Activated CD8-positive, alpha-beta memory T cell treated with anti-CD3 and anti-CD28 coated beads for 24 hours (primary cell): Measurements from ENCODE around the gene TET2.
A peak's percentile ranks its signal among the peaks of the same experiment; 100 is the strongest.
"Not testable (repeated sequence)": the region's sequence is repeated elsewhere in the genome, so short reads cannot be mapped to it uniquely, and the experiment has no call there.

Source experiments
- DNase-seq: peaks from one replicate; pipeline ENCODE4 v3.0.0-alpha.2; 2020

Gene TET2

DNA sequence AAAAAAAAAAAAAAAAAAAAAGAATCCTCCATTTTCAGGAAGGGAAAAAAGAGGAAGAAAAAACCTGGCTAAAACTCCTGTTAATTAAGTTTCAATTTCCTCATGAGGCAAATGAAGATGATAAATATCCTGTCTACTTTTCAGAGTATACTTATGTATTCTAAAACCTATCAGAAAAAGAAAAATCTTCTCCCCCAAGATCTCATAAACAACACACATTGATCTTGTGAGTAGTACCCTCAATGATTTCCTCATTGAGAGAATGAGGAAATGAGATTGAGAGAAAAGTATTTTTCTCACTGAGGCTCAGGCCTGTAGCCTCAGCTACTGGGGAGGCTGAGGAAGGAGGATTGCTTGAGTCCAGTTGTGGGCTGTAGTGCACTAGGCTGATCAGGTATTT lies 146.7 kb downstream of the TET2 start:
- DNase-seq, result no peak

DNA sequence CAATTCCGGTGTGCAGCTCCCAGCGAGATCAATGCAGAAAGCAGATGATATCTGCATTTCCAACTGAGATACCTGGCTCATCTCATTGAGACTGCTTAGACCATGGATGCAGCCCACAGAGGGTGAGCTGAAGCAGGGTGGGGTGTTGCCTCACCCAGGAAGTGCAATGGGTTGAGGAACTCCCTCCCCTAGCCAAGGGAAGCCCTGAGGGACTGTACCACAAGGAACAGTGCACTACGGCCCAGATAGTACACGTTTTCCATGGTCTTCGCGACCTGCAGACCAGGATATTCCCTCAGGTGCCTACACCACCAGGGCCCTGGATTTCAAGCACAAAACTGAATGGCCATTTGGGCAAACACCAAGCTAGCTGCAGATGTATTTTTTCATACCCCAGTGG lies 150.0 kb downstream of the TET2 start:
- no peak for DNase-seq

DNA sequence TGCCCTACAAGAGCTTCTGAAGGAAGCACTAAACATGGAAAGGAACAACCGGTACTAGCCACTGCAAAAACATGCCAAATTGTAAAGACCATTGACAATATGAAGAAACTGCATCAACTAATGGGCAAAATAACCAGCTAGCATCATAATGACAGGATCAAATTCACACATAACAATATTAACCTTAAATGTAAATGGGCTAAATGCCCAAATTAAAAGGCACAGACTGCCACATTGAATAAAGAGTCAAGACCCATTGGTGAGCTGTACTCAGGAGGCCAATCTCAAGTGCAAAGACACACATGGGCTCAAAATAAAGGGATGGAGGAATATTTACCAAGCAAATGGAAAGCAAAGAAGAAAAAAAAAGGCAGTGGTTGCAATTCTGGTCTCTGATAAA lies 152.4 kb downstream of the TET2 start:
- DNase-seq, result not testable (repeated sequence)

DNA sequence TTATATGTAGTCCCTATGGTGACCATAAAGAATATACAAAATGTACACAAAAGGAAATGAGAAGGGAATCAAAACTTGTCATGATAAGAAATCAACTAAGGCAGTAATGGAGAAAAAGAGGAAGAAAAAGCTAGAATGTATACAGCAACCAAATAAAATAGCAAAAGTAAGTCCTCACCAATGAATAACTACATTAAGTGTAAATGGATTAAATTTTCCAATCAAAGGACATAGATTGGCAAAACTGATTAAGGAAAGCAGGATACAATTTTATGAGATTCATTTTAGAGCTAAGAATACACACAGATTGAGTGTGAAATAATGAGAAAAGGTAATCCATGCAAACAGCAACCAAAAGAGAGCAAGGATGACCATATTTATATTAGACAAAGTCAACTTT lies 157.4 kb downstream of the TET2 start:
- no peak for DNase-seq

DNA sequence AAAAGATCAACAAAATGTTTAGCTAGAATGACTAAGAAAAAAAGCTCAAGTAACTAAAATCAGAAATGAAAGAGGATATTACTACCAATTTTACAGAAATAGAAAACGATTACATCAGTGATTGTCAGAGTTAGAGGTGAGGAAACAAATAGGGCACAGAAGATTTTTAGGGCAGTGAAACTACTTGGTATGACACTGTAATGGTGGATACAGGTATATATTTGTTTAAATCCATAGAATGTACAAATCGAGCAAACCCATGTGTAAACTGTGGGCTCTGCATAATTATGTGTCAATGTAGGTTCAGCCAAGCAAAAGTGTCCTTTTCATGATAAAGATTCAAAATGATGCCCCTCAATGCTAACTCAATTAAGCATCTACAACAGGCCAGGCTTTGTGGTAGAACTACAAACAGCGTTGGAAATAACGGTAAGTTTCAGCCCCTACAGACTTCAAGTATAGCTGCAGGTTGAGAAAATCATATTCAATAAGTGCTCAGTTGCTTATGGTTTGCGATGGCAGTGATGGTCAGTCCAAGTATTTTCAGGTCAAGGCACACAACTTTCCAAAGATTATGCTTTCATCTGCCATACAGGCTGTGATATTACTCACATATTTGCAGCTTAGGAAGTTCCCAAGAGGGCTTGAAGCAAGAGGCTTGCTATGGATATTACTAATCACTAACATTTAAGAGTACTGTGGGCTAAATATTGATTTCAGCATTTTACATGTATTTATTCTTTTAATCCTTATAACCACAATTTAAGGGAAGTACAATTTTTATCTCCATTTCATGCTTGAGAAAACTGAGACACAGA lies 158.6 kb downstream of the TET2 start:
- no peak for DNase-seq

DNA sequence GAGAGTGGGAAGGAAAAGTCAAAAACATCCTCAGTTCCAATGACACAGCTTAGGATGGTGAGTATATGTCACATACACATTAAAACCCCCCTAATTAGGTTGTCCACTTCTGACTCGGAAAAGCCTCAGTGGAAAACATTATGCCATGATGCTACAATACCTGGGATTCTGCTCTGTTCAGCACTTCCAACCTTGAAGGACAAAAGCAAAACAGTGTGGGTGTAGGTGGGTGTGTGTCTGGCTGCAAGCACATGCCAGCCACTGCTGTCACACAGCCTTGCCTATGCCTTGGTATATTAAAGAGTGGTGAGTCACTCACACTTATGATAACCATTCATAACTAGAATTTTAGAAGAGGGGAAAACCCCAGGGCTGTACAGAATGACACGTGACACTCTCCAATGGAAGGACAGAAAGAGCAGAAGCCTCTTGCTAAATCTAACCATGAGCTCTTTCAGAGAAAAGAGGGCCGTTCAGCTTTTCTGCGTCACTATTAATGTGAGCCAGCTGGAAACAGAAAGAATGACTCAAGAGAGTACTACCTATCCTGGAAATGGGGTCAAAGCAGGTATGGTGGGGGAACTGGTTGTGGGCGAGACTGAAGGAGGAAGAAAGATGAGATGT lies 159.6 kb downstream of the TET2 start:
- peak; percentile 75 for DNase-seq

DNA sequence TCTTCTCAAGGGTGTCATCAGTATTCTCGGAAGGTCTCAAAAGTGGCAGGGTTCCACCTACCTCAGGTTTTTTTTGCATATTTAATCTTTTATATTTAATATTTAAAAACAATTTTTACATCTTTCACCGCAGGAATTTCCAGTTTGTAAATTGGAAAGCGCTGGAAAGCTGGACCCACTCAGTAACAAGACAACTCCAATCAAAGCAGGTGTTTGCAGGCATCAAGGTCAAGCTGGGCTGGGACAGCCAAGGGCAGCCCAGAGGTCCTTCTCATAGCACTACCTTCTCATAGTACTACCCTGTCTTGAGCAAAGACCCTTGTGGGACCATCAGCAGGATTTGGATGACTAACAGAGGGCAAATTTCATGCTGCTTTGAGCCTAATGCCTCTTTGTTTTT lies 160.1 kb downstream of the TET2 start:
- no peak for DNase-seq

DNA sequence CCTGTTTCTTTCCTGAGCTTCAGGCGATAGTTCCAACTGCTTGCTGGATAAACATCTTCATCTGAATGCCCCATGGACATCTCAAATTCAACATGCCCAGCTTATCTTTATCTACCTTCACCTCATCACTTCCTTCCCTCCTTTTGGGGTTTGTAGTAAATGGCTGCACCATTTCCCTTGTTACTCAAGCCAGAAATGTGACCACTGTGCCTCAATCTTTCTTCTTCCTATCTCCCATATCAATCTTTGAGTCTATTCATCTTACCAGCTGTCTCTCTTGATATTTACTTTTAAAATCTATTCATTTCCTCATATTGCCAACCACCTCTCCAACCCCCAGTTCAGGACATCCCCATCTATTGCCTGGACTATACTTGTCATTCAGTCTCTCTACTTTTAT lies 171.8 kb downstream of the TET2 start:
- no peak for DNase-seq

DNA sequence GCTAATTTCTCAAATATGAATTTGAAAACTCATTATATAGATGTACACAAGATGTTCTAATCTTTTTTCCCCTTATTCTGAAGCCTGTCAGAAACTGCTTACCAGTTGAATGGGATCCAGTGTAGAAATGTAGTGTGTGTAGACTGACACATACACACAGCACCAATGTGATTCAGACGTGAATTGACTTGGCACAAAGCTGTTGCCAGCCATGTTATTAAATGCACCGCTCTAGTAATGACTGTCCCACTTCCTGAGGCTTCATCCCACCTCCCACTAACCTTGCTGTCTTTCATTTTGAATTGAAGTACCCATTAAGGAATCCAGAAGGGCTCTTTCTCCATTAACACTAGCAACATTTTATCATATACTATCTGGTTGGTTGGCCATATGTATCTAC lies 180.5 kb downstream of the TET2 start:
- no peak for DNase-seq

DNA sequence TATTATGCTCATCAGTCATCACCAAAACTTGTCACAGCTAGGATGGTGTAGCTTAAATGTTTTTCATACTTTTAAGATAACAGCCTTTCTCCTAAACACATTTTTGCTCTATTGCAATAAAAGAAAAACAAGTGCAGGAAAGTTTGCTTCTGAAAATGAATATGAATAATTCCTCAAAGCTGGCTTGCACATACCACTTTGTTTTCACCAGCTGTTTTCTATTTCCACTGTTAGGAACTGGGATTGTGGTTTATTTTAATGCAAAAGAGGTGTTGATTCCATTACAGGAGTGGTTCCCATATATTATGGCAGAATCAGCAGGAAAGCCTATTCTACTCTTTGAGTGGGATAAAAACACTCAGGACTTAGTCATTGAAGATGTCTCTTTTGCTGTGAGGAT lies 181.3 kb downstream of the TET2 start:
- no peak for DNase-seq

DNA sequence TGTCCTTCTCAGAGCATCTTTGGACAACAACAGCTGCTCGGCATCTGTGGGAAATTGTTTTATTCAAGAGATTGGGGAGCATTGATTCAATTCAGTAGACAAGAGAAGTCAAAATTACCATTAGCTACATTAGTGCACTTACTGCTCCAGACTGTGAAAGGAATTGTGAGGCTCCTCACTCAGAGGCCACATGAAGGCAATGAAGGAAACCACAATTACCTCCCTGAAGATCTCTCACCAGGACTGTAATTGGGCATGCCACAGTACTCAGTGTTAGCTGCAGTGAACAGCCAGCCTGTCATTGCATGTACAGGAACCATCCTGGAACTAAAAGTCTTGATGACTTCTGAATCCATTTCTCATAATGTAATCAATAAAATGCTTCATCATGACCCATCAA lies 182.4 kb downstream of the TET2 start:
- DNase-seq, result no peak
